Muscle layer of duodenum (tissue), 2 donors: Measurements from ENCODE around the gene CARS1.
"Not testable (repeated sequence)": the region's sequence is repeated elsewhere in the genome, so short reads cannot be mapped to it uniquely, and the experiment has no call there.

Source experiments
- H3K27ac ChIP-seq: one replicate; pipeline ENCODE4 v1.7.0; 2013; ENCODE audit warnings: mild to moderate bottlenecking, low read length
- H3K27me3 ChIP-seq: one replicate; pipeline ENCODE4 v1.7.0; 2013; ENCODE audit warnings: low read depth, mild to moderate bottlenecking, control low read depth, low read length
- H3K36me3 ChIP-seq, 2 donors: one replicate each; pipeline ENCODE4 v1.7.0; 2013; ENCODE audit warnings: low read length in 2 of 2, control low read depth in 1 of 2, mild to moderate bottlenecking in 1 of 2; ENCODE audit not compliant: insufficient read depth in 2 of 2, control insufficient read depth in 1 of 2
- H3K4me1 ChIP-seq, 2 donors: one replicate each; pipeline ENCODE4 v1.7.0; 2013; ENCODE audit warnings: low read length in 2 of 2, mild to moderate bottlenecking in 2 of 2, control low read depth in 1 of 2, moderate library complexity in 1 of 2; ENCODE audit not compliant: insufficient read depth in 2 of 2, control insufficient read depth in 1 of 2
- H3K4me3 ChIP-seq, 2 donors: one replicate each; pipeline ENCODE4 v1.7.0; 2013; ENCODE audit warnings: low read length in 2 of 2, low read depth in 1 of 2, mild to moderate bottlenecking in 1 of 2
- H3K9me3 ChIP-seq, 2 donors: one replicate each; pipeline ENCODE4 v1.7.0; 2013; ENCODE audit warnings: low read length in 2 of 2, control low read depth in 1 of 2, mild to moderate bottlenecking in 1 of 2; ENCODE audit not compliant: control insufficient read depth in 1 of 2
- donor health status: healthy.

CARS1 gene

GRCh38 chr11:3074912-3075589 is 17.8 kb upstream of the CARS1 start:
- Histone ChIP-seq H3K4me3 (no peak overlapping the region), H3K36me3 (no peaks in the 10 kb centered on the region), H3K27ac (no peak overlapping the region), H3K27me3 (no peaks in the 10 kb centered on the region), H3K4me1 (no peaks in the 10 kb centered on the region), H3K9me3 (no peaks in the 10 kb centered on the region)

- Histone ChIP-seq H3K36me3 (no peaks in the 10 kb centered on the region), H3K9me3 (no peaks in the 10 kb centered on the region), H3K27me3 (no peaks in the 10 kb centered on the region), H3K27ac (no peak overlapping the region), H3K4me1 (no peaks in the 10 kb centered on the region), H3K4me3 (no peak overlapping the region)
These were observed 15.8 kb upstream of the CARS1 start for GRCh38 chr11:3073029-3073435.

- H3K27me3 ChIP-seq: no peaks in the 10 kb centered on the region
- H3K4me3 ChIP-seq: no peak overlapping the region
- H3K9me3 ChIP-seq: no peaks in the 10 kb centered on the region
- H3K27ac ChIP-seq: no peak overlapping the region
- no peaks in the 10 kb centered on the region for H3K36me3 ChIP-seq
- H3K4me1 ChIP-seq: no peaks in the 10 kb centered on the region
These were observed 12.2 kb upstream of the CARS1 start for GRCh38 chr11:3069425-3069824.

GRCh38 chr11:3066308-3066707 is 9.1 kb upstream of the CARS1 start:
- H3K27ac ChIP-seq, H3K27me3 ChIP-seq, H3K4me3 ChIP-seq, H3K9me3 ChIP-seq, H3K36me3 ChIP-seq, H3K4me1 ChIP-seq: not testable (repeated sequence)

- H3K4me3 ChIP-seq, H3K36me3 ChIP-seq: not testable (repeated sequence)
These were observed 7.5 kb upstream of the CARS1 start for GRCh38 chr11:3064709-3065108.

GRCh38 chr11:3063876-3064275 is 6.7 kb upstream of the CARS1 start:
- not testable (repeated sequence) for H3K4me3 ChIP-seq, H3K4me1 ChIP-seq, H3K9me3 ChIP-seq, H3K36me3 ChIP-seq, H3K27ac ChIP-seq, H3K27me3 ChIP-seq

More at GRCh38 chr11:3064709-3065108, 7.5 kb upstream of the CARS1 start:
- H3K27ac ChIP-seq, H3K9me3 ChIP-seq, H3K27me3 ChIP-seq, H3K4me1 ChIP-seq: not testable (repeated sequence)

- not testable (repeated sequence) for H3K9me3 ChIP-seq
These were observed 6.2 kb upstream of the CARS1 start for GRCh38 chr11:3063432-3063831.

GRCh38 chr11:3060436-3061025 is 3.3 kb upstream of the CARS1 start:
- H3K36me3 ChIP-seq: no peaks in the 10 kb centered on the region
- no peaks in the 10 kb centered on the region for H3K9me3 ChIP-seq
- H3K4me1 ChIP-seq: peaks cover 11 to 17% of the 10 kb centered on the region in 2 donors
- no peak overlapping the region for H3K4me3 ChIP-seq
- H3K27ac ChIP-seq: no peak overlapping the region
- no peaks in the 10 kb centered on the region for H3K27me3 ChIP-seq

More at GRCh38 chr11:3063432-3063831, 6.2 kb upstream of the CARS1 start:
- not testable (repeated sequence) for H3K36me3 ChIP-seq, H3K4me3 ChIP-seq, H3K4me1 ChIP-seq, H3K27ac ChIP-seq, H3K27me3 ChIP-seq

- Histone ChIP-seq H3K9me3 (no peaks in the 10 kb centered on the region), H3K36me3 (peaks cover 3 to 9% of the 10 kb centered on the region in 2 donors), H3K27me3 (no peaks in the 10 kb centered on the region), H3K4me1 (peaks cover 11 to 21% of the 10 kb centered on the region in 2 donors), H3K4me3 (no peak overlapping the region), H3K27ac (no peak overlapping the region)
These were observed 1.8 kb upstream of the CARS1 start for GRCh38 chr11:3058753-3059664.

GRCh38 chr11:3056296-3057068 is 741 bp downstream of the CARS1 start:
- peaks cover 11 to 25% of the 10 kb centered on the region in 2 donors for H3K4me1 ChIP-seq

GRCh38 chr11:3055891-3056290 is 1.3 kb downstream of the CARS1 start:
- Histone ChIP-seq H3K4me3 (peak overlapping the region; percentile 72 to 77), H3K27ac (peak overlapping the region; percentile 67), H3K27me3 (no peaks in the 10 kb centered on the region), H3K36me3 (peaks cover 4 to 9% of the 10 kb centered on the region in 2 donors), H3K9me3 (no peaks in the 10 kb centered on the region), H3K4me1 (peaks cover 11 to 31% of the 10 kb centered on the region in 2 donors)

More at GRCh38 chr11:3056296-3057068, 741 bp downstream of the CARS1 start:
- no peaks in the 10 kb centered on the region for H3K27me3 ChIP-seq
- H3K36me3 ChIP-seq: peaks cover 4 to 9% of the 10 kb centered on the region in 2 donors
- no peaks in the 10 kb centered on the region for H3K9me3 ChIP-seq
- peak overlapping the region; percentile 67 for H3K27ac ChIP-seq
- peak overlapping the region; percentile 72 to 77 for H3K4me3 ChIP-seq
